WTC11 (cell line): ENCODE data around the gene CFAP77. TPM values are rescaled to one million over a fixed set of nuclear protein-coding genes. Genes with fewer than 3 reads are reported as not detected.

Experiments used
- ATAC-seq: fragments of 200-7000 bp; cut with Tn5 transposase; 2 replicates; pipeline ENCODE4 v1.10.0; 2021; ENCODE audit warnings: mild to moderate bottlenecking, moderate library complexity
- CTCF ChIA-PET: fragments of 300-600 bp; sonication (Branson Sonifier 250); formaldehyde crosslinking; loops from one replicate; lab custom pipeline; 2021; ENCODE audit warnings: antibody characterized with exemption; lab: Charles Lee
- POLR2A ChIA-PET: fragments of 350-600 bp; sonication (Branson Sonifier 250); formaldehyde crosslinking; loops from one replicate; lab custom pipeline; 2021; ENCODE audit warnings: antibody characterized with exemption; lab: Charles Lee
- DNase-seq: peaks from one replicate; pipeline ENCODE4 v3.0.0; 2021; ENCODE audit warnings: low spot score
- H3K27ac Mint-ChIP-seq: 2 replicates; pipeline ENCODE4 v1.8.0; 2021; ENCODE audit warnings: mixed read lengths
- H3K27me3 Mint-ChIP-seq: 2 replicates; pipeline ENCODE4 v1.8.0; 2021; ENCODE audit warnings: low read depth, mild to moderate bottlenecking, moderate library complexity, mixed read lengths
- H3K36me3 Mint-ChIP-seq: 2 replicates; pipeline ENCODE4 v1.8.0; 2021; ENCODE audit warnings: mixed read lengths
- H3K4me1 Mint-ChIP-seq: 2 replicates; pipeline ENCODE4 v1.8.0; 2022; ENCODE audit warnings: mixed read lengths
- H3K4me3 Mint-ChIP-seq: 2 replicates; pipeline ENCODE4 v1.8.0; 2021; ENCODE audit warnings: mild to moderate bottlenecking, moderate library complexity, mixed read lengths
- H3K9me3 Mint-ChIP-seq: 2 replicates; pipeline ENCODE4 v1.8.0; 2021; ENCODE audit warnings: mixed read lengths
- CDX4 ChIP-seq: fragments of 250-450 bp; sonication (Bioruptor Pico); IDR thresholded peaks from 2 replicates; pipeline ENCODE4 v1.9.0; 2021; ENCODE audit warnings: moderate library complexity, mild to moderate bottlenecking, inconsistent platforms, borderline replicate concordance
- ESRRA ChIP-seq: sonication (generic); formaldehyde crosslinking; IDR thresholded peaks from 2 replicates; pipeline ENCODE4 v1.8.1; 2022; ENCODE audit warnings: mild to moderate bottlenecking, missing genetic modification reagents, borderline replicate concordance
- GTF2I ChIP-seq: fragments of 250-450 bp; sonication (Bioruptor Pico); conservative IDR thresholded peaks from 2 replicates; pipeline ENCODE4 v1.4.0; 2021; ENCODE audit warnings: mild to moderate bottlenecking
- MAX ChIP-seq: sonication (generic); formaldehyde crosslinking; IDR thresholded peaks from 2 replicates; pipeline ENCODE4 v1.8.0; 2022; ENCODE audit warnings: mild to moderate bottlenecking, missing genetic modification reagents
- MYBL2 ChIP-seq: sonication (generic); formaldehyde crosslinking; IDR thresholded peaks from 2 replicates; pipeline ENCODE4 v1.8.1; 2023; ENCODE audit warnings: mild to moderate bottlenecking, moderate library complexity, missing genetic modification reagents
- NFATC4 ChIP-seq: fragments of 250-450 bp; sonication (Bioruptor Pico); IDR thresholded peaks from 2 replicates; pipeline ENCODE4 v1.9.0; 2021; ENCODE audit warnings: mild to moderate bottlenecking
- NFE2L1 ChIP-seq: sonication (generic); formaldehyde crosslinking; IDR thresholded peaks from 2 replicates; pipeline ENCODE4 v1.8.1; 2023; ENCODE audit warnings: missing genetic modification reagents
- RORB ChIP-seq: fragments of 250-450 bp; sonication (Bioruptor Pico); IDR thresholded peaks from 2 replicates; pipeline ENCODE4 v1.9.0; 2021; ENCODE audit warnings: mild to moderate bottlenecking
- STAT6 ChIP-seq: sonication (generic); formaldehyde crosslinking; conservative IDR thresholded peaks from 2 replicates; pipeline ENCODE4 v1.8.1; 2023; ENCODE audit warnings: mild to moderate bottlenecking, low read depth, missing genetic modification reagents, moderate library complexity
- USF1 ChIP-seq: sonication (generic); formaldehyde crosslinking; IDR thresholded peaks from 2 replicates; pipeline ENCODE4 v1.8.0; 2022; ENCODE audit warnings: mild to moderate bottlenecking, missing genetic modification reagents
- ZBTB21 ChIP-seq: sonication (generic); formaldehyde crosslinking; IDR thresholded peaks from 2 replicates; pipeline ENCODE4 v1.8.1; 2023; ENCODE audit warnings: mild to moderate bottlenecking, missing genetic modification reagents, borderline replicate concordance
- ZBTB43 ChIP-seq: sonication (generic); formaldehyde crosslinking; IDR thresholded peaks from 2 replicates; pipeline ENCODE4 v1.8.1; 2023; ENCODE audit warnings: mild to moderate bottlenecking, missing genetic modification reagents
- ZNF219 ChIP-seq: sonication (generic); formaldehyde crosslinking; IDR thresholded peaks from 2 replicates; pipeline ENCODE4 v1.8.0; 2023; ENCODE audit warnings: missing genetic modification reagents, mild to moderate bottlenecking, borderline replicate concordance
- ZNF232 ChIP-seq: sonication (generic); formaldehyde crosslinking; IDR thresholded peaks from 2 replicates; pipeline ENCODE4 v1.8.0; 2022; ENCODE audit warnings: mild to moderate bottlenecking, missing genetic modification reagents
- ZNF263 ChIP-seq: sonication (generic); formaldehyde crosslinking; IDR thresholded peaks from 2 replicates; pipeline ENCODE4 v1.8.1; 2022; ENCODE audit warnings: low read depth, mild to moderate bottlenecking, moderate library complexity, missing genetic modification reagents
- ZNF425 ChIP-seq: fragments of 250-450 bp; sonication (Bioruptor Pico); conservative IDR thresholded peaks from 2 replicates; pipeline ENCODE4 v1.9.0; 2021; ENCODE audit warnings: mild to moderate bottlenecking
- total RNA-seq: library from RNA; stranded (reverse); gene quantifications from 3 replicates; pipeline ENCODE4 v1.2.3, GENCODE V29; 2021

Gene CFAP77
- total RNA-seq, 1 experiment from 2014 or later = 1.2 TPM

- TF ChIP-seq ZNF263 (no peak), ZBTB43 (CRISPR knock-in tag) (no peak), ZBTB21 (CRISPR knock-in tag) (no peak)
Measured at GRCh38 chr9:132458432-132458831, 48.4 kb downstream of the CFAP77 start (continued).

- Mint-ChIP-seq H3K36me3 (no peaks in the 10 kb centered on the region), H3K9me3 (no peaks in the 10 kb centered on the region)
- TF ChIP-seq RORB (CRISPR knock-in tag) = no peak
- peak; percentile 35; the same call in 1 of the 2 replicates for TF ChIP-seq ZBTB43 (CRISPR knock-in tag)
- TF ChIP-seq, all 79 proteins: peak for 1
- ChIA-PET CTCF (no interaction called here), POLR2A (no interaction called here)
- DNase-seq = no peak
- Mint-ChIP-seq H3K4me1 (no peaks in the 10 kb centered on the region), H3K27me3 (no peaks in the 10 kb centered on the region; the same call in 1 of the 2 replicates), H3K27ac (no peak overlapping the region), H3K4me3 (no peak overlapping the region)
- ATAC-seq = no peak
Measured at GRCh38 chr9:132459661-132460060, 49.6 kb downstream of the CFAP77 start.

- POLR2A ChIA-PET = no interaction called here
- ATAC-seq = no peak
- no peak for TF ChIP-seq MYBL2 (CRISPR knock-in tag)
- TF ChIP-seq CDX4 (CRISPR knock-in tag) = no peak
- no peak for TF ChIP-seq ZNF232 (CRISPR knock-in tag)
- TF ChIP-seq NFATC4 (CRISPR knock-in tag) = no peak
- no peak for TF ChIP-seq NFE2L1
- TF ChIP-seq MAX = no peak
- TF ChIP-seq USF1 (CRISPR knock-in tag) = no peak
- no peak for TF ChIP-seq ZNF425 (CRISPR knock-in tag)
- TF ChIP-seq ESRRA (CRISPR knock-in tag) = no peak
- TF ChIP-seq ZNF219 = no peak
- no peak for TF ChIP-seq GTF2I (CRISPR knock-in tag)
- no peak for TF ChIP-seq STAT6 (CRISPR knock-in tag)
- DNase-seq = no peak
- CTCF ChIA-PET = no interaction called here
- H3K27me3 Mint-ChIP-seq = no peaks in the 10 kb centered on the region; the same call in 1 of the 2 replicates
- H3K4me3 Mint-ChIP-seq = no peak overlapping the region
- H3K36me3 Mint-ChIP-seq = no peaks in the 10 kb centered on the region
- H3K4me1 Mint-ChIP-seq = no peaks in the 10 kb centered on the region
- no peaks in the 10 kb centered on the region for H3K9me3 Mint-ChIP-seq
- no peak overlapping the region for H3K27ac Mint-ChIP-seq
Measured at GRCh38 chr9:132460240-132460639, 50.2 kb downstream of the CFAP77 start.
